Measurements from ENCODE around the gene GRIP1.

GRCh38 chr12:66496595-66496994, 182.3 kb downstream of the GRIP1 start:
- no peak for TF ChIP-seq CTCF (IDR thresholded peaks at IDR 0.05)
- TF ChIP-seq ZFX (IDR thresholded peaks at IDR 0.05; ENCODE audit: borderline replicate concordance): no peak

All from 22Rv1 (cell line).